ENCODE data around the gene TRIM8. TPM values are rescaled to one million over a fixed set of nuclear protein-coding genes. Genes with fewer than 3 reads are reported as not detected.

Gene TRIM8
- total and polyA plus RNA-seq, 2 donors (not counting 3 experiments of a cell fraction or from before 2014, with no cell fraction given) = 74.1 to 114 TPM

GRCh38 chr10:102619281-102619981, 24.8 kb upstream of the TRIM8 start:
- Histone ChIP-seq H3K27ac (ENCODE audit: insufficient read depth, low read depth, low read length) (no peak overlapping the region), H2AFZ (ENCODE audit: low read depth, low read length) (no peak overlapping the region), H3K4me3 (replicated peaks in 1 of 3; ENCODE audit: insufficient read depth in 1 of 3, low read depth in 1 of 3, low read length in 3 of 3) (no peak overlapping the region), H3K9me3 (replicated peaks; ENCODE audit: control insufficient read depth, insufficient read depth, low read length) (no peaks in the 10 kb centered on the region), H3K9ac (replicated peaks; ENCODE audit: extremely low read depth, insufficient read depth, low read length) (no peak overlapping the region), H3K4me1 (ENCODE audit: control insufficient read depth, extremely low read depth, insufficient read depth, low read length) (peaks cover 33% of the 10 kb centered on the region), H3K36me3 (ENCODE audit: control insufficient read depth in 2 of 2, extremely low read depth in 1 of 2, insufficient read depth in 2 of 2, low read length in 2 of 2) (peaks cover 0 to 8% of the 10 kb centered on the region in 2 experiments), H3K4me2 (ENCODE audit: insufficient read depth, low read length) (no peak overlapping the region), H3K79me2 (ENCODE audit: control insufficient read depth, insufficient read depth, low read length) (no peaks in the 10 kb centered on the region), H3K27me3 (ENCODE audit: control insufficient read depth in 2 of 2, insufficient read depth in 2 of 2, low read length in 2 of 2) (no peaks in the 10 kb centered on the region), H4K20me1 (replicated peaks; ENCODE audit: control insufficient read depth, extremely low read depth, insufficient read depth, low read length) (no peaks in the 10 kb centered on the region), H3K9me1 (replicated peaks; ENCODE audit: control insufficient read depth, extremely low read depth, insufficient read depth, low read length) (no peaks in the 10 kb centered on the region)
- dilution Hi-C loops (cut with MboI; ENCODE audit: extremely low pct_ligation_motif_present, low sequenced_read_pairs) (no loop called here), intact Hi-C loops (cut with micrococcal nuclease) (no loop called here)
- ChIA-PET CTCF (interaction anchor here (0.9 to 8.9 kb wide), 5 partner anchors 9 to 36 kb away, joined by 3 to 56 read pairs (median 8); no protein-coding TSS in a partner anchor), POLR2A (interaction anchor here (0.7 kb wide), 1 partner anchor 44 kb away, joined by 3 read pairs; no protein-coding TSS in a partner anchor)
- no TSS peak for BruUV-seq (replicated peaks)
- no peak for TF ChIP-seq FOS (IDR thresholded peaks at IDR 0.05; ENCODE audit: borderline replicate concordance, insufficient read depth, low read length)
- no peak for TF ChIP-seq EZH2 (IDR thresholded peaks at IDR 0.05; ENCODE audit: borderline replicate concordance, low read depth, low read length, severe bottlenecking)
- no peak for TF ChIP-seq CTCF (IDR thresholded peaks at IDR 0.05; ENCODE audit: extremely low read depth in 1 of 2, insufficient read depth in 1 of 2, low read depth in 1 of 2, low read length in 2 of 2)
- TF ChIP-seq MYC (IDR thresholded peaks at IDR 0.05; ENCODE audit: low read depth, low read length) = no peak
- TF ChIP-seq POLR2AphosphoS5 (IDR thresholded peaks at IDR 0.05; ENCODE audit: insufficient read depth, low read depth, low read length) = no peak
- no peak for TF ChIP-seq POLR2A (IDR thresholded peaks at IDR 0.05; ENCODE audit: low read depth, low read length)
- no peak for TF ChIP-seq MAX (IDR thresholded peaks at IDR 0.05; ENCODE audit: insufficient read depth, insufficient read length)
- no peak for TF ChIP-seq GATA2 (IDR thresholded peaks at IDR 0.05; ENCODE audit: insufficient read depth, insufficient read length, low read depth, low read length)
- TF ChIP-seq JUN (IDR thresholded peaks at IDR 0.05; ENCODE audit: borderline replicate concordance, insufficient read depth, insufficient read length, low read depth) = no peak
- no peak for FAIRE-seq
- DNase-seq (ENCODE audit: low read depth, low spot score) = no peak

Measured in endothelial cell of umbilical vein (primary cell).